Upper lobe of left lung (tissue), 6 donors: Measurements from ENCODE around the gene HPS1. TPM values are rescaled to one million over a fixed set of nuclear protein-coding genes. Genes with fewer than 3 reads are reported as not detected.

Experiments
- ATAC-seq, 2 donors: fragments of 200-7000 bp; cut with Tn5 transposase; one replicate each; pipeline ENCODE4 v1.9.1; 2022; ENCODE audit warnings: mild to moderate bottlenecking in 2 of 2, moderate library complexity in 2 of 2; ENCODE audit not compliant: low FRiP score in 2 of 2
- DNase-seq, 2 donors: peaks; one replicate each; pipeline ENCODE4 v3.0.0-alpha.2; 2019 to 2020
- H3K27ac ChIP-seq, 4 donors: fragments of 200-600 bp; sonication (generic); one replicate each; pipeline ENCODE4 v1.5.1; 2016 to 2019
- H3K27me3 ChIP-seq, 4 donors: fragments of 200-600 bp; sonication (generic); one replicate each; pipeline ENCODE4 v1.5.1; 2017 to 2019
- H3K36me3 ChIP-seq, 4 donors: fragments of 200-600 bp; sonication (generic); one replicate each; pipeline ENCODE4 v1.5.1; 2016 to 2019
- H3K4me1 ChIP-seq, 4 donors: fragments of 200-600 bp; sonication (generic); one replicate each; pipeline ENCODE4 v1.5.1; 2018 to 2019
- H3K4me3 ChIP-seq, 4 donors: fragments of 200-600 bp; sonication (generic); one replicate each; pipeline ENCODE4 v1.5.1; 2017 to 2019; ENCODE audit warnings: mild to moderate bottlenecking in 2 of 4, moderate library complexity in 1 of 4
- H3K9me3 ChIP-seq, 4 donors: fragments of 200-600 bp; sonication (generic); one replicate each; pipeline ENCODE4 v1.5.1; 2018 to 2019
- CTCF ChIP-seq, 6 experiments: fragments of 450-650 bp in 4 of 6; fragments of 200-600 bp in 2 of 6; sonication (generic) in 2 of 6; IDR thresholded peaks; one replicate each; pipeline ENCODE4 v1.5.1; 2016 to 2019; ENCODE audit warnings: antibody characterized with exemption in 6 of 6
- EP300 ChIP-seq, 4 donors: sonication (generic); formaldehyde crosslinking; IDR thresholded peaks; one replicate each; pipeline ENCODE4 v1.5.1; 2017; ENCODE audit warnings: antibody characterized with exemption in 4 of 4, control low read depth in 2 of 4
- POLR2A ChIP-seq, 4 donors: fragments of 450-650 bp; IDR thresholded peaks; one replicate each; pipeline ENCODE4 v1.5.1; 2016 to 2017; ENCODE audit warnings: antibody characterized with exemption in 4 of 4, mild to moderate bottlenecking in 2 of 4
- POLR2AphosphoS5 ChIP-seq, 2 donors: sonication (generic); formaldehyde crosslinking; IDR thresholded peaks; one replicate each; pipeline ENCODE4 v1.5.1; 2017; ENCODE audit warnings: antibody characterized with exemption in 2 of 2
- WGBS, 2 donors: methylation state at CpG; one replicate each; pipeline ENCODE4 v1.1.5; 2017 to 2018; 5-methylcytosine and 5-hydroxymethylcytosine counted together
- total RNA-seq, 6 donors: library from RNA; depleted of rRNA in 4 of 6; stranded (reverse); fragments of >200 nt in 4 of 6; gene quantifications; one replicate each; pipeline versions ENCODE4 v1.1.0 to v1.2.1, GENCODE V29; 2016 to 2021
- donor health status: DM: no; HTN: no; CAD: no; lungs with moderate emphysema.
- donor health status: DM: no; HTN: yes; CAD: no; lungs with severe emphysema.

The HPS1 gene
- total RNA-seq, 6 donors from 2014 or later: 45.8 to 103 (median 87.0) TPM

- no peaks in the 10 kb centered on the region for H3K27me3 ChIP-seq
- 81 to 92% methylated on average over 6 to 12 of the region's 12 CpGs for WGBS, 2 donors
- H3K4me3 ChIP-seq: no peak overlapping the region
- DNase-seq (no peak), ATAC-seq (no peak)
- no peak overlapping the region for H3K27ac ChIP-seq
- no peaks in the 10 kb centered on the region for H3K9me3 ChIP-seq
- H3K36me3 ChIP-seq: no peaks in the 10 kb centered on the region
- peaks cover 4 to 8% (median 6%) of the 10 kb centered on the region in 4 donors for H3K4me1 ChIP-seq
- TF ChIP-seq CTCF (IDR thresholded peaks at IDR 0.05) (no peak), EP300 (IDR thresholded peaks at IDR 0.05) (no peak), POLR2A (IDR thresholded peaks at IDR 0.05) (no peak), POLR2AphosphoS5 (IDR thresholded peaks at IDR 0.05) (no peak)
Observed at GRCh38 chr10:98405422-98405821, 41.3 kb downstream of the HPS1 start.

- ATAC-seq (peak in 1 of 2 donors; percentile 75), DNase-seq (no peak)
- WGBS, 2 donors: 59 to 71% methylated on average over 7 to 8 of the region's 8 CpGs
- Histone ChIP-seq H3K36me3 (peaks cover 0 to 5% (median 0%) of the 10 kb centered on the region in 4 donors), H3K4me1 (peaks cover 4 to 8% (median 6%) of the 10 kb centered on the region in 4 donors), H3K27me3 (no peaks in the 10 kb centered on the region), H3K4me3 (no peak overlapping the region), H3K27ac (no peak overlapping the region), H3K9me3 (no peaks in the 10 kb centered on the region)
- no peak for TF ChIP-seq POLR2A (IDR thresholded peaks at IDR 0.05)
- TF ChIP-seq CTCF (IDR thresholded peaks at IDR 0.05): no peak
- no peak for TF ChIP-seq POLR2AphosphoS5 (IDR thresholded peaks at IDR 0.05)
- no peak for TF ChIP-seq EP300 (IDR thresholded peaks at IDR 0.05)
Observed at GRCh38 chr10:98404571-98405359, 42.0 kb downstream of the HPS1 start.

- H3K27me3 ChIP-seq: no peaks in the 10 kb centered on the region
- no peak for DNase-seq
- H3K4me1 ChIP-seq: peaks cover 4 to 8% (median 6%) of the 10 kb centered on the region in 4 donors
- no peak overlapping the region for H3K27ac ChIP-seq
- TF ChIP-seq CTCF (IDR thresholded peaks at IDR 0.05) (no peak), POLR2A (IDR thresholded peaks at IDR 0.05) (no peak), POLR2AphosphoS5 (IDR thresholded peaks at IDR 0.05) (no peak), EP300 (IDR thresholded peaks at IDR 0.05) (no peak)
- WGBS, 2 donors: 73 to 74% methylated on average over 7 of the region's 7 CpGs
- no peak for ATAC-seq
- peaks cover 0 to 7% (median 0%) of the 10 kb centered on the region in 4 donors for H3K36me3 ChIP-seq
- H3K4me3 ChIP-seq: no peak overlapping the region
- H3K9me3 ChIP-seq: no peaks in the 10 kb centered on the region
Observed at GRCh38 chr10:98403812-98404504, 42.8 kb downstream of the HPS1 start.

GRCh38 chr10:98402931-98403718, 43.6 kb downstream of the HPS1 start:
- Histone ChIP-seq H3K27ac (no peak overlapping the region), H3K27me3 (no peaks in the 10 kb centered on the region), H3K4me3 (no peak overlapping the region), H3K9me3 (no peaks in the 10 kb centered on the region), H3K36me3 (peaks cover 0 to 11% (median 2%) of the 10 kb centered on the region in 4 donors), H3K4me1 (peaks cover 4 to 8% (median 6%) of the 10 kb centered on the region in 4 donors)
- TF ChIP-seq POLR2A (IDR thresholded peaks at IDR 0.05) (no peak), POLR2AphosphoS5 (IDR thresholded peaks at IDR 0.05) (no peak), EP300 (IDR thresholded peaks at IDR 0.05) (no peak), CTCF (IDR thresholded peaks at IDR 0.05) (no peak)
- DNase-seq: no peak
- WGBS, 2 donors: 94 to 96% methylated on average over 23 of the region's 23 CpGs
- ATAC-seq: no peak
